Measurements from ENCODE around the gene KCNJ15. TPM values are rescaled to one million over a fixed set of nuclear protein-coding genes. Genes with fewer than 3 reads are reported as not detected.
A peak's percentile ranks its signal among the peaks of the same experiment; 100 is the strongest.

Gene KCNJ15
- polyA plus RNA-seq, 2 of the 4 experiments (the other 2 are of a cell fraction): 0.19 to 0.30 TPM

- no peak for TF ChIP-seq SREBF2 (IDR thresholded peaks at IDR 0.05)
- no peak for TF ChIP-seq CBX2 (IDR thresholded peaks at IDR 0.05; ENCODE audit: borderline replicate concordance, low read depth)
- no peak for TF ChIP-seq ZSCAN20 (CRISPR knock-in tag; IDR thresholded peaks at IDR 0.05)
- TF ChIP-seq, protein P1, sequence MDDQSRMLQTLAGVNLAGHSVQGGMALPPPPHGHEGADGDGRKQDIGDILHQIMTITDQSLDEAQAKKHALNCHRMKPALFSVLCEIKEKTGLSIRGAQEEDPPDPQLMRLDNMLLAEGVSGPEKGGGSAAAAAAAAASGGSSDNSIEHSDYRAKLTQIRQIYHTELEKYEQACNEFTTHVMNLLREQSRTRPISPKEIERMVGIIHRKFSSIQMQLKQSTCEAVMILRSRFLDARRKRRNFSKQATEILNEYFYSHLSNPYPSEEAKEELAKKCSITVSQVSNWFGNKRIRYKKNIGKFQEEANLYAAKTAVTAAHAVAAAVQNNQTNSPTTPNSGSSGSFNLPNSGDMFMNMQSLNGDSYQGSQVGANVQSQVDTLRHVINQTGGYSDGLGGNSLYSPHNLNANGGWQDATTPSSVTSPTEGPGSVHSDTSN (IDR thresholded peaks at IDR 0.05): no peak
- no peak for TF ChIP-seq EP300 (IDR thresholded peaks at IDR 0.05)
- no peak for TF ChIP-seq FOXS1 (CRISPR knock-in tag; IDR thresholded peaks at IDR 0.05)
Measured at GRCh38 chr21:38308532-38309119, 51.8 kb downstream of the KCNJ15 start (continued).

DNA sequence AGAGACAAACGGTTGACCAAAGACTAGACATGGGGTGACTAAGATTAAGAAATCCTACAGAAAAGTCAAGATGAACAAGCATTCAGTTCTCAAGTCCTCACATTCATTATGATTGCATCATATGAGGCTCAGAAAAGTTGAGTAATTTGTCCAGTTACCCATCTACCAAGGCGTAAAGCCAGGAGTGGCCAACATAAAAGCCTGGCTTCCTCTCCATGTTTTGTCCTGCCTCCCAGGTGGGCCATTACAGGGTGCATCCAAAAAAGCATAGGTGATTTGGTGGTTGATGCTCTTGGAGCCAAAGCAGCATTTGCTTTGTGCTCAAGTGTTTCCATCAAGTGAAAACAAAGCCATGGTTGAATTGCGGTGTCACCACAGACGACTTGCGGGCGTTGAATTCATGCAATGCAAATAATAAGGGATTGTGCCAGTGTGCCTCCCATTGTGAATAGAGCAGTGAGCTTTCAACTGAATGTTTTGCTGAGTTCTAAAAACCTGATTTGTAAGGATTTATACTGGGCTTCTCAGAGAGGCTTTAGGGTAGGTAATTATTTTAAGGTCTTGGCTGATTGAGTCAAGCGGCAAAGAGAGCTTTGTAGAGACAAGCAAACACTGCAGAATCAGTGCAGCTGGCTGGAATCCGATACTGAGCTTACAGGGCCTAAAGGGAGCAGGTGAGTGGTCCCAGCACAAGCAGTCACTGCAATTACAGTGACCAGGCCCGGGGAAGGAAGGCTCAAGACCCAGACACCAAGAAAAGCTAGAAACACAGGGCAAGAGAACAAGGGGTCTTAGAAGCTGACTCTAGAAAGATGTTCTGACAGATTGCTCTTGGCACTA, 54.1 kb downstream of the KCNJ15 start:
- FAIRE-seq: no peak
- DNase-seq (ENCODE audit: low read depth in 1 of 2, low spot score in 1 of 2): peak in 1 of 2 experiments; percentile 42
- TF ChIP-seq HOXB13 (CRISPR knock-in tag; IDR thresholded peaks at IDR 0.05; ENCODE audit: low read depth): no peak
- TF ChIP-seq PHF8 (IDR thresholded peaks at IDR 0.05; ENCODE audit: borderline replicate concordance, low read depth): no peak
- TF ChIP-seq, protein P2, sequence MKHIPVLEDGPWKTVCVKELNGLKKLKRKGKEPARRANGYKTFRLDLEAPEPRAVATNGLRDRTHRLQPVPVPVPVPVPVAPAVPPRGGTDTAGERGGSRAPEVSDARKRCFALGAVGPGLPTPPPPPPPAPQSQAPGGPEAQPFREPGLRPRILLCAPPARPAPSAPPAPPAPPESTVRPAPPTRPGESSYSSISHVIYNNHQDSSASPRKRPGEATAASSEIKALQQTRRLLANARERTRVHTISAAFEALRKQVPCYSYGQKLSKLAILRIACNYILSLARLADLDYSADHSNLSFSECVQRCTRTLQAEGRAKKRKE (CRISPR knock-in tag; IDR thresholded peaks at IDR 0.05; ENCODE audit: low read depth): no peak
- no peak for TF ChIP-seq FOSL2 (IDR thresholded peaks at IDR 0.05)
- no peak for TF ChIP-seq FOSL2 (CRISPR knock-in tag; IDR thresholded peaks at IDR 0.05)
- TF ChIP-seq SMC3 (IDR thresholded peaks at IDR 0.05): 0 out of 3 replicates have a peak, but pooled peaks have one; percentile 6
- TF ChIP-seq ESRRA (IDR thresholded peaks at IDR 0.05; ENCODE audit: borderline replicate concordance, low read length): no peak
- peak; percentile 22; the same call in 1 of the 2 replicates for TF ChIP-seq JUNB (IDR thresholded peaks at IDR 0.05)
- TF ChIP-seq POLR2AphosphoS2 (conservative IDR thresholded peaks at IDR 0.05; ENCODE audit: low read length): no peak
- TF ChIP-seq, protein P1 (IDR thresholded peaks at IDR 0.05): no peak
- TF ChIP-seq HOXB5 (CRISPR knock-in tag; IDR thresholded peaks at IDR 0.05): no peak
- peak; percentile 55 to 73 for TF ChIP-seq CEBPB (IDR thresholded peaks at IDR 0.05)
- TF ChIP-seq, protein P3, sequence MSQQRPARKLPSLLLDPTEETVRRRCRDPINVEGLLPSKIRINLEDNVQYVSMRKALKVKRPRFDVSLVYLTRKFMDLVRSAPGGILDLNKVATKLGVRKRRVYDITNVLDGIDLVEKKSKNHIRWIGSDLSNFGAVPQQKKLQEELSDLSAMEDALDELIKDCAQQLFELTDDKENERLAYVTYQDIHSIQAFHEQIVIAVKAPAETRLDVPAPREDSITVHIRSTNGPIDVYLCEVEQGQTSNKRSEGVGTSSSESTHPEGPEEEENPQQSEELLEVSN (IDR thresholded peaks at IDR 0.05; ENCODE audit: borderline replicate concordance, low read depth): no peak
- TF ChIP-seq HES2 (IDR thresholded peaks at IDR 0.05): peak; percentile 40; the same call in 1 of the 2 replicates
- peaks cover 62% of the 10 kb centered on the region for H3K4me1 ChIP-seq
- H3K27ac ChIP-seq: peak overlapping the region; percentile 69 to 74
- H3K4me3 ChIP-seq: no peak overlapping the region
- H3K4me2 ChIP-seq: no peak overlapping the region; the same call in 2 of the 3 replicates
- POLR2A ChIA-PET: no interaction called here
- 75% methylated on average over 9 of the region's 9 CpGs for WGBS (ENCODE audit: missing lambda C conversion rate)
- CTCF ChIA-PET: interaction anchor here (0.6 kb wide), 1 partner anchor 351 kb away, joined by 3 read pairs; no protein-coding TSS in a partner anchor
- H3K9me3 ChIP-seq: no peaks in the 10 kb centered on the region
- no peak for ATAC-seq

DNA sequence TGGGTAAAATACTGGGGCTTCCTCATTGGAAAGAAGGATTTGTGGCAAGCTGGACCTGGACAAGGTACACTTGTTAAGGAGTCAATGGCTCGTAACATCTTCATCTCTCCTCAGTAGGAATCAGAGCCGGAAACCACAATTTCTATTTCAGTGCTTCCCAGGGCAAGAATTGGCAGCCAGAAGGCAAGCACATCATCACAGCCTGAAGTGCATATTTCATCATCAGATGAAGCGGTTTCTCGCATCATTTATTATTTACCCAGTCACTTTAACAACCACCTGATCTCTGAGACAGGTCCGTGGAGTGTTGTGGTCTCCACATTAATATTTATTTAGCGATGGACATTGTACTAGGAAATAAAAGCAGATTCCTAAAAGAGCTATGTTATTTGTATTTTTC, 55.0 kb downstream of the KCNJ15 start:
- ChIA-PET POLR2A (no interaction called here), CTCF (interaction anchor here (0.8 kb wide), 1 partner anchor 41 kb away, joined by 3 read pairs; no protein-coding TSS in a partner anchor)
- H3K9me3 ChIP-seq: no peaks in the 10 kb centered on the region
- DNase-seq (ENCODE audit: low read depth in 1 of 2, low spot score in 1 of 2) (no peak), ATAC-seq (no peak), FAIRE-seq (no peak)
- H3K4me1 ChIP-seq: peaks cover 53% of the 10 kb centered on the region
- WGBS (ENCODE audit: missing lambda C conversion rate): 69% methylated on average over 6 of the region's 6 CpGs
- peak overlapping the region; percentile 69 to 74 for H3K27ac ChIP-seq
- no peak overlapping the region for H3K4me3 ChIP-seq
- peak overlapping the region; percentile 39; the same call in 2 of the 3 replicates for H3K4me2 ChIP-seq
- no peak for TF ChIP-seq EHF (CRISPR knock-in tag; IDR thresholded peaks at IDR 0.05)
- no peak for TF ChIP-seq CEBPB (IDR thresholded peaks at IDR 0.05)
- no peak for TF ChIP-seq JUN (IDR thresholded peaks at IDR 0.05)
- no peak for TF ChIP-seq EHMT2 (IDR thresholded peaks at IDR 0.05; ENCODE audit: low read depth)
- TF ChIP-seq ELK1 (IDR thresholded peaks at IDR 0.05; ENCODE audit: low read depth, low read length): no peak
- no peak for TF ChIP-seq SMC3 (IDR thresholded peaks at IDR 0.05)
- no peak for TF ChIP-seq SREBF2 (IDR thresholded peaks at IDR 0.05)
- TF ChIP-seq ZFP36 (IDR thresholded peaks at IDR 0.05; ENCODE audit: borderline replicate concordance, partially characterized antibody): no peak
- TF ChIP-seq, protein P4, sequence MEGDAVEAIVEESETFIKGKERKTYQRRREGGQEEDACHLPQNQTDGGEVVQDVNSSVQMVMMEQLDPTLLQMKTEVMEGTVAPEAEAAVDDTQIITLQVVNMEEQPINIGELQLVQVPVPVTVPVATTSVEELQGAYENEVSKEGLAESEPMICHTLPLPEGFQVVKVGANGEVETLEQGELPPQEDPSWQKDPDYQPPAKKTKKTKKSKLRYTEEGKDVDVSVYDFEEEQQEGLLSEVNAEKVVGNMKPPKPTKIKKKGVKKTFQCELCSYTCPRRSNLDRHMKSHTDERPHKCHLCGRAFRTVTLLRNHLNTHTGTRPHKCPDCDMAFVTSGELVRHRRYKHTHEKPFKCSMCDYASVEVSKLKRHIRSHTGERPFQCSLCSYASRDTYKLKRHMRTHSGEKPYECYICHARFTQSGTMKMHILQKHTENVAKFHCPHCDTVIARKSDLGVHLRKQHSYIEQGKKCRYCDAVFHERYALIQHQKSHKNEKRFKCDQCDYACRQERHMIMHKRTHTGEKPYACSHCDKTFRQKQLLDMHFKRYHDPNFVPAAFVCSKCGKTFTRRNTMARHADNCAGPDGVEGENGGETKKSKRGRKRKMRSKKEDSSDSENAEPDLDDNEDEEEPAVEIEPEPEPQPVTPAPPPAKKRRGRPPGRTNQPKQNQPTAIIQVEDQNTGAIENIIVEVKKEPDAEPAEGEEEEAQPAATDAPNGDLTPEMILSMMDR (IDR thresholded peaks at IDR 0.05): no peak
